Chondrocyte (in vitro differentiated cells): Measurements from ENCODE around the gene PARD3B. TPM values are rescaled to one million over a fixed set of nuclear protein-coding genes. Genes with fewer than 3 reads are reported as not detected.
A peak's percentile ranks its signal among the peaks of the same experiment; 100 is the strongest.

Experiments used
- DNase-seq: peaks from one replicate; pipeline ENCODE4 v3.0.0; 2021; ENCODE audit warnings: mixed read lengths, low spot score
- H3K27ac Mint-ChIP-seq: one replicate; pipeline ENCODE4 v1.8.0; 2021; ENCODE audit warnings: mild to moderate bottlenecking, moderate library complexity, mixed read lengths; ENCODE audit not compliant: unreplicated experiment
- H3K27me3 Mint-ChIP-seq: 2 replicates; pipeline ENCODE4 v1.8.0; 2021; ENCODE audit warnings: low read depth, mixed read lengths
- H3K36me3 Mint-ChIP-seq: 2 replicates; pipeline ENCODE4 v1.8.0; 2021; ENCODE audit warnings: low read depth, mixed read lengths
- H3K4me1 Mint-ChIP-seq: 2 replicates; pipeline ENCODE4 v1.8.0; 2021; ENCODE audit warnings: low read depth, mild to moderate bottlenecking, mixed read lengths
- H3K4me3 Mint-ChIP-seq: one replicate; pipeline ENCODE4 v1.8.0; 2021; ENCODE audit warnings: mild to moderate bottlenecking, moderate library complexity, mixed read lengths; ENCODE audit not compliant: unreplicated experiment
- H3K9me3 Mint-ChIP-seq: 2 replicates; pipeline ENCODE4 v1.8.0; 2021; ENCODE audit warnings: low read depth, mixed read lengths
- CTCF ChIP-seq: fragments of 200-600 bp; sonication (generic); IDR thresholded peaks from 2 replicates; pipeline ENCODE4 v1.5.0; 2021; ENCODE audit warnings: antibody characterized with exemption, mild to moderate bottlenecking, moderate library complexity
- total RNA-seq: library from RNA; stranded (reverse); gene quantifications from 3 replicates; pipeline ENCODE4 v1.2.1, GENCODE V29; 2021

Gene PARD3B
- total RNA-seq, 1 donor from 2014 or later: 24.9 TPM

- DNase-seq: no peak
- no peak overlapping the region for H3K27ac Mint-ChIP-seq
- no peak for TF ChIP-seq CTCF
- H3K36me3 Mint-ChIP-seq: no peaks in the 10 kb centered on the region
- peaks cover 32% of the 10 kb centered on the region for H3K4me1 Mint-ChIP-seq
- no peak overlapping the region for H3K4me3 Mint-ChIP-seq
- H3K9me3 Mint-ChIP-seq: peaks cover 3% of the 10 kb centered on the region
- H3K27me3 Mint-ChIP-seq: no peaks in the 10 kb centered on the region
Measured at GRCh38 chr2:205658068-205658467, 1112.8 kb downstream of the PARD3B start.

GRCh38 chr2:205658572-205658971 is 1113.3 kb downstream of the PARD3B start:
- H3K4me1 Mint-ChIP-seq: peaks cover 32% of the 10 kb centered on the region
- H3K27ac Mint-ChIP-seq: no peak overlapping the region

GRCh38 chr2:205659922-205660321 is 1114.6 kb downstream of the PARD3B start:
- no peaks in the 10 kb centered on the region for H3K9me3 Mint-ChIP-seq
- H3K27ac Mint-ChIP-seq: peak overlapping the region; percentile 47
- no peak overlapping the region for H3K4me3 Mint-ChIP-seq
- no peaks in the 10 kb centered on the region for H3K36me3 Mint-ChIP-seq
- DNase-seq: no peak
- TF ChIP-seq CTCF: no peak
- H3K4me1 Mint-ChIP-seq: peaks cover 32% of the 10 kb centered on the region
- no peaks in the 10 kb centered on the region for H3K27me3 Mint-ChIP-seq

More at GRCh38 chr2:205658572-205658971, 1113.3 kb downstream of the PARD3B start:
- Mint-ChIP-seq H3K4me3 (no peak overlapping the region), H3K27me3 (no peaks in the 10 kb centered on the region), H3K36me3 (no peaks in the 10 kb centered on the region), H3K9me3 (peaks cover 3% of the 10 kb centered on the region)
- DNase-seq: no peak
- no peak for TF ChIP-seq CTCF

- no peaks in the 10 kb centered on the region for H3K27me3 Mint-ChIP-seq
- H3K27ac Mint-ChIP-seq: peak overlapping the region; percentile 92
- peaks cover 32% of the 10 kb centered on the region for H3K4me1 Mint-ChIP-seq
- no peak for DNase-seq
- H3K9me3 Mint-ChIP-seq: no peaks in the 10 kb centered on the region
- no peaks in the 10 kb centered on the region for H3K36me3 Mint-ChIP-seq
- peak overlapping the region; percentile 14 for H3K4me3 Mint-ChIP-seq
- TF ChIP-seq CTCF: no peak
Measured at GRCh38 chr2:205660521-205661124, 1115.3 kb downstream of the PARD3B start.

- H3K36me3 Mint-ChIP-seq: no peaks in the 10 kb centered on the region
- no peak for TF ChIP-seq CTCF
- H3K27ac Mint-ChIP-seq: peak overlapping the region; percentile 92
- no peaks in the 10 kb centered on the region for H3K27me3 Mint-ChIP-seq
- no peak for DNase-seq
- peaks cover 28% of the 10 kb centered on the region for H3K4me1 Mint-ChIP-seq
- H3K9me3 Mint-ChIP-seq: no peaks in the 10 kb centered on the region
- peak overlapping the region; percentile 14 for H3K4me3 Mint-ChIP-seq
Measured at GRCh38 chr2:205661281-205661680, 1116.0 kb downstream of the PARD3B start.
